DMS153 treated with DMSO at 0.1 percent for 48 hours (cell line): ENCODE data around the gene DENND6A.
"Not testable (repeated sequence)": the region's sequence is repeated elsewhere in the genome, so short reads cannot be mapped to it uniquely, and the experiment has no call there.

ENCODE experiments used
- DNase-seq: peaks from one replicate; lab custom pipeline; 2025; ENCODE audit not compliant: unreplicated experiment; lab: John Stamatoyannopoulos, UW

The DENND6A gene, protein sequence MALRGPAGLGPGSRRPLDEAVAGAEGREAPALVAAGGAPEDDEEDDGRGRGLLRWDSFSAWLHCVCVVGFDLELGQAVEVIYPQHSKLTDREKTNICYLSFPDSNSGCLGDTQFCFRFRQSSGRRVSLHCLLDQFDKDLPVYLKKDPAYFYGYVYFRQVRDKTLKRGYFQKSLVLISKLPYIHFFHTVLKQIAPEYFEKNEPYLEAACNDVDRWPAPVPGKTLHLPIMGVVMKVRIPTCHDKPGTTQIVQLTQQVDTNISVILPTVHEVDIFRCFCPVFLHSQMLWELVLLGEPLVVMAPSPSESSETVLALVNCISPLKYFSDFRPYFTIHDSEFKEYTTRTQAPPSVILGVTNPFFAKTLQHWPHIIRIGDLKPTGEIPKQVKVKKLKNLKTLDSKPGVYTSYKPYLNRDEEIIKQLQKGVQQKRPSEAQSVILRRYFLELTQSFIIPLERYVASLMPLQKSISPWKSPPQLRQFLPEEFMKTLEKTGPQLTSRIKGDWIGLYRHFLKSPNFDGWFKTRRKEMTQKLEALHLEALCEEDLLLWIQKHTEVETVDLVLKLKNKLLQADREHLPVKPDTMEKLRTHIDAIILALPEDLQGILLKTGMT

DNA sequence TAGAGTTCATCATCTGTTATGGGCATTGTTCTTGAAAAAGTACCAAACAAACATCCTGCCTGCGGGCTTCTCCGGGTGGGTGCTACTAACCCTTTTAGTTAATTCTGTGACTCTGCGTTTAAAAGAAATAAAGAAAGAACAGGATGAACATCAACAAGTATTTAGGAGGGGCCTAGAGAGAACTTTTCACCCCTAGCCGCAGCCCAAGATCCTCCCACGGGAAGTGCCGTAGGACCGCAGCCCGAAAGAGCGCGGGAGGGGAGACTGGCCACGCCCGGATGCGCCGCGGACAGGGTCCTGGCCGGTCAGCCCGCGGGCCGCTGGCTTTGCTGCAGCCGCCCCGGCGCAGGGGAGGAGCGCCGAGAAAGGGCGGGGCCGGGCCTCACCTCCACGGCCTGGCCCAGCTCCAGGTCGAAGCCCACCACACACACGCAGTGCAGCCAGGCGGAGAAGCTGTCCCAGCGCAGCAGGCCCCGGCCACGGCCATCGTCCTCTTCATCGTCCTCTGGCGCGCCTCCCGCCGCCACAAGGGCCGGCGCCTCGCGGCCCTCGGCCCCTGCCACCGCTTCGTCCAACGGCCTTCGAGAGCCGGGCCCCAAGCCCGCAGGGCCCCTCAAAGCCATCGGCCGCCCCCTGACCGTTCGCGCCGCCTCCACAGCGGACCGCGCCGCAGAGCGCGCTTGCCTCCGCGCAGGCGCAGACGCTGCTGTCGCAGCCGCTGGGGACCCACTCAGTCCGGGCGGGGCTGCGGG is at the start of gene DENND6A:
TSS of gene DENND6A (minus strand) at position 682 of the 752 bp plus-strand sequence. CDS start at position 623, 59 bp downstream.
- DNase-seq, result peak; percentile 37

DNA sequence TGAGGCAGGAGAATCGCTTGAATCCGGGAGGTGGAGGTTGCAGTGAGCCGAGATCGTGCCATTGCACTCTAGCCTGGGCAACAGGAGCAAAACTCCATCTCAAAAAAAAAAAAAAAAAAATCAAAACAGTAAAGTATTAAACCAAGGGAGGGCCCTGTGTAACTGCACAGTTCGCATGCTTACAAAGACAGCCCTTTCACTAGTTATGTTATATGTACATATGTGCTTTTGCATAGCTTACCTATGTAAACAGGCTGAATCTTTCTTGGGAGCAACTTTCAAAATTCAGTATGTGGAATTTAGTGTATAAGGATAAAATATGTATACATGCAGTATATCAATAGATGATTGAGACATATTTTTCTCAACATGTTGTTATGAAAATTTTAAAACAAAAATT is 47.1 kb upstream of the DENND6A start:
- no peak for DNase-seq

DNA sequence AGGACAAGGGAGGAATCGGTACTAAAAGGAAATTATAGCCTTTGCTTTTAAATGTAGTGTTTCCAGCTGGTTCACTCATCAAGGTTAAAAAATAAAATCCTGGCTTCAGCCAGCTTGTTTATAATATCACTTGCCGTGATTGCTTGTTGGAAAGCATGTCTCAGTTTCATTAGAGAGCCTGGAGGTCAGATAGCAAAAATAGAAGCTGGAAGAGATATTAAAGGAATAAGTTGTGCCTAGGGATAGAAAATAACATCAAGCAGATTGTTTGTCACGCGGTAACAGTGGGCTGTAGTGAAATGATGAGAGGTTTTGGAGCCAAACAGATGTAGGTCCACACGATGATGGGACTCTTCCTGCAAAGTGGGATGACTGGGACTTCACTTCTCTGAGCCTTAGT is 45.5 kb upstream of the DENND6A start:
- no peak for DNase-seq

DNA sequence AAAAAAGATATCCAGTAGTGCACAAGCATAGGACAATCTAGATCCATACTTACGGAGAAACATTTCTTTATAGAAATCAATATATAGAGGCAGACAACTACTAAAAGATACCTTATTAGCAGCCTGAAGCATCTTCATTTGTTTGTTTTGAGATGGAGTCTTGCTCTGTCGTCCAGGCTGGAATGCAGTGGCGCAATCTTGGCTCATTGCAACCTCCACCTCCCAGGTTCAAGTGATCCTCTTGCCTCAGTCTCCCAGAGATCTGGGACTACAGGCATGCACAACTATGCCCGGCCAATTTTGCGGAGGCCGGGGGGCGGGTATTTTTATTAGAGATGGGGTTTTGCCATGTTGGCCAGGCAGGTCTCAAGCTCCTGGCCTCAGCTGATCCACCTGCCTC is 45.0 kb upstream of the DENND6A start:
- no peak for DNase-seq

DNA sequence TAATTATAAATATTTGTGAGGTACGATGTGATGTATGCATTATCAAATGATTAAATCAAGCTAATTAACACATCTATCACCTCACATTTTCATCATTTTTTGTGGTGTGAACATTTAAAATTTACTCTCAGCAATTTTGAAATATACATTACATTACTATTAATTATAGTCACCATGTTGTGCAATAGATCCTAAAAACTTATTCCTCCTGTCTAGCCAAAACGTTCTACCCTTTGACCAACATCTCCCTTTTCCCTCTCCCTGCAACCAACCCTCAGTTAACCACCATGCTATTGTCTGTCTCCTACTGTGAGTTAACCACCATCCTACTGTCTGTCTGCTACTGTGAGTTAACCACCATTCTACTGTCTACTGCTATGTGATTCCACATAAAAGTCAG is 42.5 kb upstream of the DENND6A start:
- no peak for DNase-seq

DNA sequence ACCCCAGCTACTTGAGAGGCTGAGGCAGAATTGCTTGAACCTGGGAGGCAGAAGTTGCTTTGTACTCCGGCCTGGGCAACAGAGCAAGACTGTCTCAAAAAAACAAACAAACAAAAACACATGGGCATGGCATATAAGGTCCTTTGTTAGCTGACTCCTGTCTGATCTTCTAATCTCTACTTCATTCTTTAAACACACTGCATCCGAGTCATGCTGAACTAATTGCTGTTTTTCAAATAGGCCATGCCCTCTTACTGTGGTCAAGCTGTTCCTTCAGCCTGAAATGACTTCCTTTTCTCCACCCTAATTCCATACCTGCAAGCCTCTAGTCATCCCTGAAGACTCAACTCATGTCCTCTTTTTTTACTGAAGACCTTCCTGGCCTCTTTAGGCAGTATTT is 40.9 kb upstream of the DENND6A start:
- DNase-seq, result no peak

DNA sequence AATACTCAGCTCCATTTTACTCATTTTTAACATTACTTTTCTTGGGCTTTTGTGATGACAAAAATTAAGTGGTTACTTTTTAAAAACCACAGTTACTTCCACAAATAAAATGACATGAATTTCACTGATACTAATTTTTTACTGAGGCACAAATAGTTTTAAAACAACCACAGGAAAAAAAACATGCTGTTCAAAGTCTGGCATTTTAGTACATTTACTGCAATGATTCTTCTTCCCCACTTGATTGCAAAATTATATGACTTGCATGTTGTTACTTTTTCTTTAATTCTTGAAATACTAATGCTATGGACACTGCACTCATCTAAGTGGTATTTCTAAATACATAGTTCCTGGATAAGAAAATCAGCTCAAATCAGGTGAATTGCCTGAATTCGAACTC is 38.4 kb upstream of the DENND6A start:
- DNase-seq, result no peak

DNA sequence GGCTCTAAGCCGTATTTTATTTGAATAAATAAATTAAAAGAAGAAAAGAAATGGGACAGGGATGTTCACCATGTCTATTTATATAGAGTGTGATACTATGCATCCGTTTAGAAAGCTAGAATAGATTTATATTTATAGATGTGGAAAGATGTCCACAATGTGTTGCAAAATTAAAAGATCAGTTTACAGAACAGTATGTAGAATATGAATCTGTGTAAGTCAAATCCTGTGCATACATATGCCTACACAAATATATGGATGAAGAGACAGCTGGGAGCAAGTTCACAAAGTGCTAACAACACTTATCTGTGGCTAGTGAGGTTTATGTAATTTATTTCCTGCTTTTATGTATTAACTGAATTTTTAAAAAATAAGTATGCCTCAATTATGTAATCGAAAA is 37.8 kb upstream of the DENND6A start:
- no peak for DNase-seq

DNA sequence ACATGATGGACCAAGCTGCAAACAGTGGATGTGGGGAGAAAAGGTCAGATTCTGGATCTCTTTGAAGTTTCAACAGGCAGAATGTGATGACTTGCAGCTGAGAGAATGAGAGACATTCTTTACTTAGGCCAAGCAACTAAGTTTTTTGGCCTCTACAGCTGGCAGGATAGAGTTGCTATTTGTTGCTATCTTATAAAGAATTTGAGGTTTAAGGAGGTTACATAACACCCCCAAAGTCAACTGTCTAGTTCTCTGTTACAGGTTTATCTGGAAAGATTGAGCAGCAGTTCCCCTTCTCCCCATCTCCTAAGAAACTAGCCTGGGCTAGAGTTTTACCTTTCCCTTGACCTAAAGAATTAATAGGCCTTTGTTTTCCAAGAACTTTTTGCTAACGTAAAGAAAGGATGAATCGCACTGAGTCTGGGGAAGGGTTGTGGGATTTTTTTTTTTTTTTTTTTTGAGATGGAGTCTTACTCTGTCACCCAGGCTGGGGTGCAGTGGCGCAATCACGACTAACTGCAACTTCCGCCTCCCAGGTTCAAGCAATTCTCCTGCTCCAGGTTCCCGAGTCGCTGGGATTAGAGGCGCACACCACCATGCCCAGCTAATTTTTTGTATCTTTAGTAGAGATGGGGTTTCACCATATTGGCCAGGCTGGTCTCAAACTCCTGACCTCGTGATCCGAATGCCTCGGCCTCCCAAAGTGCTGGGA is 36.6 kb upstream of the DENND6A start:
- no peak for DNase-seq

DNA sequence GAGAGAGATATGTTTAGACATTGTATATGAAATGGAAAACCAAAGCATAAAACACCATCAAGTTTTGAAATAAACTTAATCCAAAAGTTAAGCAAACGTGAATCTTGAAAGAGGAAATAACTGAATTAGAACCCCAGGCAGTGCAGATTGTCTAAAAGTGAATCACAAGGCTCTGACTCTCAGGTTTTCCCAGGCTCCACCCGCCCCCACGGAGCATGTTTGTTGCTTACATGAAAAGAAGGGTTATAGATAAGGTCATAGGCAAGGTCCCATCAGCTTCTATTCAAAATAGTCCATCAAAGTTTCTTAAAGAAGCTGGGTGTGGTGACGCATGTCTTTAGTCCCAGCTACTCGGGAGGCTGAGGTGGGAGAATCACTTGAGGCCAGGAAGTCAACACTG is 34.2 kb upstream of the DENND6A start:
- DNase-seq, result no peak

DNA sequence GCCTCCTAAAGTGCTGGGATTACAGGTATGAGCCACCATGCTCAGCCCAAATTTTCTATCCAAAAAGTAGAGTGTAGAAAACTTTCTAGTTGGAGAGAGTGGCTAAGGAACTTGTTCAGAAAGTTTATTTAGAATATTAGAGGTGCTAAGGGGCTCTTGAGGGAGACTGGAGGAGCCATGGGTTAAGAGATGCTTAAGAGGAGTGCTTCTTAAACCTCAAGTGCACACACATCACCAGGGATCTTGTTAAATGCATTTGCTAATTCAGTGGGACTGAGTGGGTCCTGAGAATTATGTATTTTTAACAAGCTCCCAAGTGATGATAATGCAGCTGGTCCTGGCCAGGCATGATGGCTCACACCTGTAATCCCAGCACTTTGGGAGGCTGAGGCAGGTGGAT is 33.5 kb upstream of the DENND6A start:
- DNase-seq, result no peak

DNA sequence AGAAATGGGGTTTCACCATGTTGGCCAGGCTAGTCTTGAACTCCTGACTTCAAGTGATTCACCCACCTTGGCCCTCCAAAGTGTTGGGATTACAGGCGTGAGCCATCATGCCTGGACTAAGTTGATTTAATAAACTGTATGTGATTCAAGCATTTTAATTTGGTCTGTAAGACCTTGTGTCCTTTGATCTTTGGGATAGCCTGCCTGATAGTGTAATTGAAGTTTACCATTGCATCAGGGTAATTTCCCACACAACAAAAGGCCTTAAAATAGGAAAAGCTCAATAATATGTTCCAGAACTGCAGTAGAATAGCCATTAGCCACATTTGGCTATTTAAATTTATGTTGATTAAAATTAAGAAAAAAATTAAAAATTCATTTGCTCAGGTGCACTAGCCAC is 25.2 kb upstream of the DENND6A start:
- DNase-seq, result no peak

DNA sequence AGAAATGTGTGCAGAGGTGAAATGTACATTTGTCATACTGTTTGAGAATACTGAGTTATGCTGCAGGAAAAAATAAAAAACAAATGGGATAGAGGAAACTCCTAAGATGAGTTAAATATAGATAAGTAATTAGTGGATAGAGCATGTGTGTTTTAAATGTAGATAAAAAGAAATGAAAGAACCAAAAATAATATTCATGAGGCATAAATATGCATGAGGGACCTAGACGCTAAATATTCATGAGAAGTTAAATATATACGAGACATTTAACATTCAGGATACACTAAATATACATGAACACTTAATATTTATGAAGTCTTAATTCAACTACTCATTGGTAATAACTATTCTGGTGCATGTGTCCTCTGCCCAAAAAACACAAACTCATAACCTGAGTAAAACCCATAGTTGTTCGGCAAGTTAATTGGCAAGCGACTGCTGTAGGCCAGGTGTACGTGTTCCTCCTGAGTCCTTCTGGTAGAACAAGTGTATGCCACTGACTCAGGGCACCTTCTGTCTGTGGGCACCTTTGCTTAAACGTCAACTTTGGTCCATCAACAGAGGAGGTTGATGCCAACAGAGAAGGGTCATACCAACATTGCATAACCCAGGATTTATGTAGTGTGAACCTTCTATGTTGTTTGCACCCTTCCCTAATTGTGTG is 24.5 kb upstream of the DENND6A start:
- no peak for DNase-seq

DNA sequence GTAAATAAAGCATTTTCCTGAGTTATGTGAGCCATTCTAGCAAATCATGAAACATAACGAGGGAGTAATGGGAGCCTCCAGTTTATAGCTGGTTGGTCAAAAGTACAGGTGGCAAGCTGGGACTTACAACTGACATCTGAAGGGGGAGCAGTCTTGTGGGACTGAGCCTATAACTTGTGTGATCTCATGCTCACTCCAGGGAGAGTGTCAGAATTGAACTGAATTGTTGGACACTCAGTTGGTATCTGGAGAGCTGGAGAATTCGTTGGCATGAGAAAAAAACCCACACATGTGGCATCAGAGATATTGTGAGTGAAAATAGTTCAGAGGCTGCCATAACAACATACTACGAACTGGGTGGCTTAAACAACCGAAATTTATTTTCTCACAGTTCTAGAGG is 22.8 kb upstream of the DENND6A start:
- no peak for DNase-seq

DNA sequence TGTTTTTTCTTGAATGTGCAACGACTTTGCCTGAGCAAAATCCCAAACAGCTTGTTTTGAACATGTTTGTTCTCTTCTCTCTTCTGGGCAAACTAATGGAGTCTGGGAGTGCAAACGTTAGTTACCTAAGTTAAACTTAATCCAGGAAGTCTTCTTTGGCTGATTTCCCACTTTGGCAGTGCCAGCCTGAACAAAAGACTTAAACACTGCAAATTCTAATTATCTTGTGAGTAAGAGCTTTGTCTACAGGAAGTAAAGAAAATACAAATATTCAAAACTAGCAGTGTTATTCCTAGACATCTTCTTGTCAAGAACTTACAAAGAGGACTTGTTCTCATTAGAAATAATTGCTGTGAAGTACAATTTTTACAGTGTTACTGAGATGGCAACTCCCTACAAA is 16.7 kb upstream of the DENND6A start:
- no peak for DNase-seq

DNA sequence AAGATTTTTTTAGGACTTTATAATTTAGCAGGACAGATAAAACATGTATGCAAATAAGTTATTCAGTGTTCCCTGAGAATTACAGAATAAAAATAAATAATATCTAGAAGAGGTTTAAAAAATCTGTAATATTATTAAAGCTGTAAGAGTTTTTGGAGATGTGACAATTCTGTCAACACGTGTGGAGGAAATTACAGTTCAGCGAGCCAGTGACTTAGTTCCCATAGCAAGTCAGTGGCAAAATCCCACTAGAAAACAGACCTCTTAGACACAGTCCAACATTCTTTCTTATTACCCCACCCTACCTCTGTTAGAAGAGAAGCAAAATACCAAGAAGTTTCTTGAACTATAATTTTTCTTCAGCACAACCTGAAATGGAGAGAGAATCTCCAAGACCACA is 16.2 kb upstream of the DENND6A start:
- DNase-seq, result no peak

DNA sequence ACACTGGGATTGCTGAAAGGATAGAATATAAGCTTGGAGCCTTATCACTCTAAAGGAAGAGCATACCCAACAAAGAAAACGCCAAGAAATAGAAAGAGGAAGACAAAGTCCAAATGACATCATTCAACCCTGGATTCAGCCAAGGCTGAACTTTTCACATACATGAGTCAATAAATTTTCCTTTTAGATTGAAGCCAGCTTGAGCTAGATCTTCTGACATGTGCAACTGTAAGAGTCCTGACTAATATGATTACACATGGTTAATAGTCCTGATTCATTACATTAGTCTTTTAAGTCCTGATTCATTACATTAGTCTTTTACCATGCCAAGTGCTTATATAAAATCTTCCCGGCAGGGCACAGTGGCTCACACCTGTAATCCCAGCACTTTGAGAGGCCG is 13.6 kb upstream of the DENND6A start:
- no peak for DNase-seq

DNA sequence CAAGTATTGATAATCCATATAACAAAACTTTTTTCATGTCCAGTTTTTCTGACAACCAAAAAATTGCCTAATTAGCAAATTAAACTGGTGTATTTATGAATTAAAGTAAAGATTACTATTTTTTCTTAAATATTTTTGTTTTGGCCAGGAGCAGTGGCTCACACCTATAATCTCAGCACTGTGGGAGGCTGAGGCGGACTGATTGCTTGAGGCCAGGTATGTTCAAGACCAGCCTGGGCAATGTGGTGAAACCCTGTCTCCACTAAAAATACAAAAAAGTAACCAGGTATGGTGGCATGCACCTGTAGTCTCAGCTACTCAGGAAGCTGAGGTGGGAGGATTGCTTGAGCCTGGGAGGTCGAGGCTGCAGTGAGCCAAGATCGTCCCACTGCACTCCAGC is 12.5 kb upstream of the DENND6A start:
- not testable (repeated sequence) for DNase-seq

DNA sequence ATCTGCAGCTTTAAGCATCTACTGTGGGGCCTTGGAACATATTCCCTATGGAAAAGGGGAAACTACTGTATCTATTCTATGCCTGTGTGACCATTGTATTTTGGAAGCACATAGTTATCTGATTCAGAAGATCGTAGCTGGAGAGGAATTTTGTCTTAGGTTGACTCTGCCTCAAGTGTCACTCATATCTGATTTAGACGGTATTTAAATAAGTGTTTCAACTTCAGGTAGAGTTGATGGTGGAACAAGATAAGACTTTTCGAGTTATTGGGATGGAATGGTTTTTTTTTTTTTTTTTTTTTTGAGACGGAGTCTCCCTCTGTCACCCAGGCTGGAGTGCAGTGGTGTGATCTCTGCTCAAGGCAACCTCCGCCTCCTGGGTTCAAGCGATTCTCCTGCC is 8.9 kb upstream of the DENND6A start:
- DNase-seq, result no peak

DNA sequence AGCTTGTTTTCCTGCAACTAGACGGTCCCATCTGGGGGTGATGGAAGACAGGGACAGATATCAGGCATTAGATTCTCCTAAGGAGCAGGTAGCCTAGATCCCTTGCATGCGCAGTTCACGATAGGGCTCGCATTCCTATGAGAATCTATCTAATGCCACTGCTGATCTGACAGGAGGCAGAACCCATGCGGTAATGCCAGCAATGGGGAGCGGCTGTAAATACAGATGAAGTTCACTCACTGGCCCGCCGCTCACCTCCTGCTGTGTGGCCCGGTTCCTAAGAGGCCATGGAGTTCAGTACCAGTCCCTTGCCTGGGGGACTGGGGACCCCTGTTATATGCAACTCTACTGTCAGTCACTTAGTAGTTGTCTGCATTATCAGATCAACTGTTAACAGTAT is 7.9 kb upstream of the DENND6A start:
- no peak for DNase-seq

DNA sequence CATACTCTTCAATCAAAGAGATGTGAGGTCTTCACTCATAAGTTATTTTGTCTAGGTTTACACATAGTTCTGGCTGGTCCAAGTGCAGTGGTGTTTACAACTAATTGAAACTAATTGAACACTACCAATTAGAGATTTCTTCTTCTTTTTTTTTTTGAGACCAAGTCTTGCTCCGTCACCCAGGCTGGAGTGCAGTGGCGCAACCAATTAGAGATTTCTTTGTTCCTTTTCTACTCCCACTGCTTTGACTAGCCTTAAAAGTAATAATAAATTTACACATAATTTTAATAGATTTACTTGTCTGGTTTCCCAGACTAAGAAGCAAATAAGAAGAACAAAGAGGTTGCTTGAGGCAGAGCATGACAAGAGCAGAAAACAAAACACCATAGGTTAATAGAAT is 6.7 kb upstream of the DENND6A start:
- no peak for DNase-seq
